ENCODE data around the gene CAMK2B. TPM values are rescaled to one million over a fixed set of nuclear protein-coding genes. Genes with fewer than 3 reads are reported as not detected.

The CAMK2B gene
- total RNA-seq, 4 donors from 2014 or later, result 0.89 to 5.1 (median 1.2) TPM

GRCh38 chr7:44330331-44330730 is 4.9 kb upstream of the CAMK2B start:
- Histone ChIP-seq H3K27me3 (peaks cover 23% of the 10 kb centered on the region), H3K36me3 (no peaks in the 10 kb centered on the region), H3K4me3 (no peak overlapping the region), H3K9me3 (no peaks in the 10 kb centered on the region), H3K4me1 (peaks cover 7% of the 10 kb centered on the region), H3K27ac (no peak overlapping the region)
- no peak for TF ChIP-seq POLR2AphosphoS5 (IDR thresholded peaks at IDR 0.05)
- no peak for TF ChIP-seq EP300 (IDR thresholded peaks at IDR 0.05)
- TF ChIP-seq CTCF (IDR thresholded peaks at IDR 0.05), result no peak
- TF ChIP-seq POLR2A (IDR thresholded peaks at IDR 0.05), result no peak
- 82% methylated on average over 6 of the region's 6 CpGs for WGBS
- no peak for DNase-seq (ENCODE audit: low spot score in 2 of 2)

- no peak for DNase-seq (ENCODE audit: low spot score in 2 of 2)
- 100% methylated on average over 1 of the region's 3 CpGs for WGBS
These were observed 4.5 kb upstream of the CAMK2B start for GRCh38 chr7:44329888-44330287.

GRCh38 chr7:44329081-44329480 is 3.7 kb upstream of the CAMK2B start:
- H3K27me3 ChIP-seq, result peaks cover 35% of the 10 kb centered on the region
- TF ChIP-seq POLR2A (IDR thresholded peaks at IDR 0.05), result no peak
- no peak for TF ChIP-seq EP300 (IDR thresholded peaks at IDR 0.05)
- no peak for TF ChIP-seq POLR2AphosphoS5 (IDR thresholded peaks at IDR 0.05)
- no peak for TF ChIP-seq CTCF (IDR thresholded peaks at IDR 0.05)
- H3K27ac ChIP-seq, result no peak overlapping the region
- H3K9me3 ChIP-seq, result no peaks in the 10 kb centered on the region
- 80% methylated on average over 2 of the region's 2 CpGs for WGBS
- H3K4me3 ChIP-seq, result no peak overlapping the region
- DNase-seq (ENCODE audit: low spot score in 2 of 2), result no peak
- H3K36me3 ChIP-seq, result no peaks in the 10 kb centered on the region
- H3K4me1 ChIP-seq, result peaks cover 12% of the 10 kb centered on the region

More at GRCh38 chr7:44329888-44330287, 4.5 kb upstream of the CAMK2B start:
- H3K27ac ChIP-seq, result no peak overlapping the region
- H3K36me3 ChIP-seq, result no peaks in the 10 kb centered on the region
- H3K9me3 ChIP-seq, result no peaks in the 10 kb centered on the region
- TF ChIP-seq POLR2A (IDR thresholded peaks at IDR 0.05) (no peak), POLR2AphosphoS5 (IDR thresholded peaks at IDR 0.05) (no peak), CTCF (IDR thresholded peaks at IDR 0.05) (no peak), EP300 (IDR thresholded peaks at IDR 0.05) (no peak)
- peaks cover 26% of the 10 kb centered on the region for H3K27me3 ChIP-seq
- peaks cover 7% of the 10 kb centered on the region for H3K4me1 ChIP-seq
- no peak overlapping the region for H3K4me3 ChIP-seq

- no peak for DNase-seq (ENCODE audit: low spot score in 2 of 2)
- Histone ChIP-seq H3K27me3 (peaks cover 46% of the 10 kb centered on the region), H3K9me3 (no peaks in the 10 kb centered on the region), H3K4me1 (peaks cover 10% of the 10 kb centered on the region), H3K36me3 (no peaks in the 10 kb centered on the region), H3K27ac (no peak overlapping the region), H3K4me3 (no peak overlapping the region)
- 81% methylated on average over 4 of the region's 5 CpGs for WGBS
- no peak for TF ChIP-seq CTCF (IDR thresholded peaks at IDR 0.05)
- no peak for TF ChIP-seq EP300 (IDR thresholded peaks at IDR 0.05)
- no peak for TF ChIP-seq POLR2A (IDR thresholded peaks at IDR 0.05)
- no peak for TF ChIP-seq POLR2AphosphoS5 (IDR thresholded peaks at IDR 0.05)
These were observed 2.6 kb upstream of the CAMK2B start for GRCh38 chr7:44327981-44328380.

GRCh38 chr7:44326261-44327125 is 1.1 kb upstream of the CAMK2B start:
- no peak for DNase-seq (ENCODE audit: low spot score in 2 of 2)

More at GRCh38 chr7:44326261-44327125, 1.1 kb upstream of the CAMK2B start:
- Histone ChIP-seq H3K4me3 (no peak overlapping the region), H3K9me3 (no peaks in the 10 kb centered on the region), H3K4me1 (peaks cover 10% of the 10 kb centered on the region), H3K27me3 (peaks cover 51% of the 10 kb centered on the region), H3K27ac (no peak overlapping the region), H3K36me3 (no peaks in the 10 kb centered on the region)
- 66% methylated on average over 9 of the region's 12 CpGs for WGBS
- TF ChIP-seq EP300 (IDR thresholded peaks at IDR 0.05) (no peak), CTCF (IDR thresholded peaks at IDR 0.05) (no peak), POLR2AphosphoS5 (IDR thresholded peaks at IDR 0.05) (no peak), POLR2A (IDR thresholded peaks at IDR 0.05) (no peak)

Measured in suprapubic skin (tissue), 4 donors.